ENCODE measurements around the gene TSC22D1.

- TF ChIP-seq POLR2A (IDR thresholded peaks at IDR 0.05; ENCODE audit: low read length) = peak; percentile 86
- no peak for TF ChIP-seq GATA1 (IDR thresholded peaks at IDR 0.05; ENCODE audit: low read depth, low read length)
Observed at GRCh38 chr13:44435142-44435918, 140.8 kb downstream of the TSC22D1 start.
